ENCODE measurements around the gene TVP23B.
"Not testable (repeated sequence)": the region's sequence is repeated elsewhere in the genome, so short reads cannot be mapped to it uniquely, and the experiment has no call there.

DNA sequence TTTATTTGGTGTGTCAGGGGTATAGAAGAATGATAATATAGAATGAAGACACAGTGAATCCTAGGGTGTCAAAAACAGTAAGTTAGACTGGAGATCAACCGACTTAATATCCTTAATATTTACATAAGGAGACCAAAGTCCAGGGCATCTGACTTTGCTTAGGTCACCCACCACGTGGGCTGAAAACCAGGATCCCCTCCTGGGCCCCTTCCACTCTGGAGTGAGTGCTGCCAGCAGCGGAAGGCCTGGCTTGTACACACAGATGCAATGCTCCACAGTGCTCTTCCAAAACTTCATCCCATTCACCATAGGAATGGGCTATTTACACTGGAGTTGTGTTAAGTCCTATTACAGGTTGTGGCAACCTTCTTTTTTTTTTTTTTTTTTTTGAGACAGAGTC lies 34.4 kb upstream of the TVP23B start:
- TF ChIP-seq POLR2A (IDR thresholded peaks at IDR 0.05; ENCODE audit: low read length); GATA1 (IDR thresholded peaks at IDR 0.05; ENCODE audit: low read depth, low read length): not testable (repeated sequence)

Measured in erythroblast (primary cell).